MM.1S (cell line): ENCODE measurements around the gene CD80.

Experiments
- DNase-seq: peaks from one replicate; pipeline ENCODE4 v3.0.0-alpha.2; 2015
- H2AFZ ChIP-seq: fragments of 300-600 bp; sonication (generic); 2 replicates; pipeline ENCODE4 v1.6.0; 2016; ENCODE audit warnings: antibody characterized with exemption, low read length
- H3F3A ChIP-seq: fragments of 300-600 bp; sonication (generic); 2 replicates; pipeline ENCODE4 v1.6.1; 2016; ENCODE audit warnings: mild to moderate bottlenecking, antibody characterized with exemption, low read length, moderate library complexity, mixed read lengths; ENCODE audit not compliant: insufficient read depth
- H3K27ac ChIP-seq: fragments of 300-600 bp; sonication (generic); 2 replicates; pipeline ENCODE4 v1.5.1; 2016; ENCODE audit warnings: mild to moderate bottlenecking, low read length
- H3K27me3 ChIP-seq: fragments of 300-600 bp; sonication (generic); replicated peaks from 2 replicates; pipeline ENCODE4 v1.6.0; 2016; ENCODE audit warnings: low read length; ENCODE audit not compliant: insufficient read depth
- H3K36me3 ChIP-seq: fragments of 300-600 bp; sonication (generic); replicated peaks from 2 replicates; pipeline ENCODE4 v1.6.1; 2016; ENCODE audit warnings: mild to moderate bottlenecking, low read length, mixed read lengths; ENCODE audit not compliant: insufficient read depth
- H3K4me1 ChIP-seq: fragments of 300-600 bp; sonication (generic); 2 replicates; pipeline ENCODE4 v1.6.1; 2016; ENCODE audit warnings: low read length, mixed read lengths
- H3K4me2 ChIP-seq: fragments of 300-600 bp; sonication (generic); 2 replicates; pipeline ENCODE4 v1.6.0; 2016; ENCODE audit warnings: low read depth, low read length
- H3K4me3 ChIP-seq: fragments of 300-600 bp; sonication (generic); 2 replicates; pipeline ENCODE4 v1.5.1; 2016; ENCODE audit warnings: low read length, mixed read lengths
- H3K79me2 ChIP-seq: fragments of 300-600 bp; sonication (generic); 2 replicates; pipeline ENCODE4 v1.6.1; 2016; ENCODE audit warnings: mixed run types, low read length, mixed read lengths
- H3K9ac ChIP-seq: fragments of 300-600 bp; sonication (generic); 2 replicates; pipeline ENCODE4 v1.6.1; 2016; ENCODE audit warnings: low read length, mixed read lengths
- H3K9me2 ChIP-seq: fragments of 300-600 bp; sonication (generic); replicated peaks from 2 replicates; pipeline ENCODE4 v1.6.1; 2016; ENCODE audit warnings: mild to moderate bottlenecking, low read length, mixed read lengths; ENCODE audit not compliant: insufficient read depth
- H3K9me3 ChIP-seq: fragments of 300-600 bp; sonication (generic); replicated peaks from 2 replicates; pipeline ENCODE4 v1.6.1; 2016; ENCODE audit warnings: mild to moderate bottlenecking, low read length, mixed read lengths; ENCODE audit not compliant: insufficient read depth
- H4K20me1 ChIP-seq: fragments of 300-600 bp; sonication (generic); 2 replicates; pipeline ENCODE4 v1.6.1; 2016; ENCODE audit warnings: mild to moderate bottlenecking, low read length, moderate library complexity, mixed read lengths; ENCODE audit not compliant: insufficient read depth
- EZH2 ChIP-seq: fragments of 300-600 bp; sonication (generic); optimal IDR thresholded peaks from 2 replicates; pipeline ENCODE3; 2017; ENCODE audit warnings: low read depth, mild to moderate bottlenecking, antibody characterized with exemption, low read length, mixed read lengths
- EZH2phosphoT487 ChIP-seq: fragments of 300-600 bp; sonication (generic); IDR thresholded peaks from 2 replicates; pipeline ENCODE4 v1.6.1; 2018; ENCODE audit warnings: antibody characterized with exemption, low read length
- TF ChIP-seq, protein P1 (sequence below): fragments of 300-600 bp; sonication (generic); IDR thresholded peaks from 2 replicates; pipeline ENCODE4 v1.5.1; 2016; ENCODE audit warnings: antibody characterized with exemption, low read length, mixed read lengths

Gene CD80

DNA sequence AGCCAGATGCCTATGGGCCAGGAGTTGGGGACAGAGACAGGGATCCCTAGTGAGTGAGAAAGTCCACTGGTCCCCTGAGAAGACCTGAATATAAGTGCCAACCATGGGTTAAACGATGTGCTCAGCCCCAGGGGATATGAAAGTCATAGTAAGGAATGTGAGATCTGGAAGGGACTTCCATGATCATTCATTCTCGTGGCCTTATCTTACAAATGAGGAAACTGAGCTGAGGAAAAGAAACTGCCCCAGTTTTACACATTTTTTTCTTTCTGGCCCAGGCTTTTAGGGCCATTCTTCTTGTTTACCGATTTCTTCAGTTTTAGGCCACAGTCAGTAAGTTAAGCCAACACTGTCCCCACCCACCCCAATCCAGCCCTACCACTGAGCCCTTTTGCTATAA is 11.1 kb downstream of the CD80 start:
- no peak for TF ChIP-seq EZH2phosphoT487
- TF ChIP-seq, protein P1, sequence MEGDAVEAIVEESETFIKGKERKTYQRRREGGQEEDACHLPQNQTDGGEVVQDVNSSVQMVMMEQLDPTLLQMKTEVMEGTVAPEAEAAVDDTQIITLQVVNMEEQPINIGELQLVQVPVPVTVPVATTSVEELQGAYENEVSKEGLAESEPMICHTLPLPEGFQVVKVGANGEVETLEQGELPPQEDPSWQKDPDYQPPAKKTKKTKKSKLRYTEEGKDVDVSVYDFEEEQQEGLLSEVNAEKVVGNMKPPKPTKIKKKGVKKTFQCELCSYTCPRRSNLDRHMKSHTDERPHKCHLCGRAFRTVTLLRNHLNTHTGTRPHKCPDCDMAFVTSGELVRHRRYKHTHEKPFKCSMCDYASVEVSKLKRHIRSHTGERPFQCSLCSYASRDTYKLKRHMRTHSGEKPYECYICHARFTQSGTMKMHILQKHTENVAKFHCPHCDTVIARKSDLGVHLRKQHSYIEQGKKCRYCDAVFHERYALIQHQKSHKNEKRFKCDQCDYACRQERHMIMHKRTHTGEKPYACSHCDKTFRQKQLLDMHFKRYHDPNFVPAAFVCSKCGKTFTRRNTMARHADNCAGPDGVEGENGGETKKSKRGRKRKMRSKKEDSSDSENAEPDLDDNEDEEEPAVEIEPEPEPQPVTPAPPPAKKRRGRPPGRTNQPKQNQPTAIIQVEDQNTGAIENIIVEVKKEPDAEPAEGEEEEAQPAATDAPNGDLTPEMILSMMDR: no peak
- no peak for TF ChIP-seq EZH2
- Histone ChIP-seq H3F3A (no peaks in the 10 kb centered on the region), H3K4me1 (no peaks in the 10 kb centered on the region), H3K79me2 (no peaks in the 10 kb centered on the region), H3K36me3 (no peaks in the 10 kb centered on the region), H3K9me3 (no peaks in the 10 kb centered on the region), H4K20me1 (no peaks in the 10 kb centered on the region), H3K4me3 (no peak overlapping the region), H3K27ac (no peak overlapping the region), H3K27me3 (no peaks in the 10 kb centered on the region), H3K9ac (no peak overlapping the region), H3K4me2 (no peak overlapping the region), H3K9me2 (no peaks in the 10 kb centered on the region), H2AFZ (no peak overlapping the region)
- no peak for DNase-seq

GRCh38 chr3:119547227-119547626 is 12.2 kb downstream of the CD80 start:
- Histone ChIP-seq H3K4me2 (no peak overlapping the region), H3K27me3 (no peaks in the 10 kb centered on the region), H3K9me2 (no peaks in the 10 kb centered on the region), H2AFZ (no peak overlapping the region), H3K27ac (no peak overlapping the region), H3K4me1 (no peaks in the 10 kb centered on the region), H3K9me3 (no peaks in the 10 kb centered on the region), H3K36me3 (no peaks in the 10 kb centered on the region), H4K20me1 (no peaks in the 10 kb centered on the region), H3K4me3 (no peak overlapping the region), H3F3A (no peaks in the 10 kb centered on the region), H3K9ac (no peak overlapping the region), H3K79me2 (no peaks in the 10 kb centered on the region)
- TF ChIP-seq, protein P1: no peak
- no peak for TF ChIP-seq EZH2phosphoT487
- TF ChIP-seq EZH2: no peak
- no peak for DNase-seq

DNA sequence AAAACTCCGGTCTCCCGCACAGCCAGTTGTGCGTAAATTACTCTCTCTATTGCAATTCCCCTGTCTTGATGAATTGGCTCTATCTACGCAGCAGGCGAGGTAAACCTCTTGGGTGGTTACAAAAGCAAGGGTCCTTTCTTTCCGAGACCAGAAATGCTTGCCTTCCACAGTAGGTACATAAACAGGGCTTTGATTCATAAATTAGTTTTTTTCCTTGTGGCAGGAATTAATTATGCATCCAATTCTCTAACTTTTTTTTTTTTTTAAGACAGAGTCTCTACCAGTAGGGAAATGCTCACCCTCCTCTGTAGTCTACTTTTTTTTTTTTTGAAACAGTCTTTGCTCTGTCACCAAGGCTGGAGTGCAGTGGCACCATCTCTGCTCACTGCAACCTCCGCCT is 16.3 kb downstream of the CD80 start:
- Histone ChIP-seq H3K9me3 (no peaks in the 10 kb centered on the region), H3K4me3 (no peak overlapping the region), H2AFZ (no peak overlapping the region), H3K4me2 (no peak overlapping the region), H3K27me3 (no peaks in the 10 kb centered on the region), H3K27ac (no peak overlapping the region), H3K9me2 (no peaks in the 10 kb centered on the region), H3F3A (no peaks in the 10 kb centered on the region), H3K36me3 (no peaks in the 10 kb centered on the region), H3K79me2 (no peaks in the 10 kb centered on the region), H3K9ac (no peak overlapping the region), H3K4me1 (peaks cover 15% of the 10 kb centered on the region), H4K20me1 (no peaks in the 10 kb centered on the region)
- DNase-seq: no peak
- TF ChIP-seq, protein P1: no peak
- no peak for TF ChIP-seq EZH2
- TF ChIP-seq EZH2phosphoT487: no peak
